Measurements from ENCODE around the gene ANGEL1. TPM values are rescaled to one million over a fixed set of nuclear protein-coding genes. Genes with fewer than 3 reads are reported as not detected.
A peak's percentile ranks its signal among the peaks of the same experiment; 100 is the strongest.

Gene ANGEL1
- total and polyA plus RNA-seq, 2 of the 13 experiments (the other 11 are each of a cell fraction or from before 2014, with no cell fraction given): 14.3 to 20.1 TPM

DNA sequence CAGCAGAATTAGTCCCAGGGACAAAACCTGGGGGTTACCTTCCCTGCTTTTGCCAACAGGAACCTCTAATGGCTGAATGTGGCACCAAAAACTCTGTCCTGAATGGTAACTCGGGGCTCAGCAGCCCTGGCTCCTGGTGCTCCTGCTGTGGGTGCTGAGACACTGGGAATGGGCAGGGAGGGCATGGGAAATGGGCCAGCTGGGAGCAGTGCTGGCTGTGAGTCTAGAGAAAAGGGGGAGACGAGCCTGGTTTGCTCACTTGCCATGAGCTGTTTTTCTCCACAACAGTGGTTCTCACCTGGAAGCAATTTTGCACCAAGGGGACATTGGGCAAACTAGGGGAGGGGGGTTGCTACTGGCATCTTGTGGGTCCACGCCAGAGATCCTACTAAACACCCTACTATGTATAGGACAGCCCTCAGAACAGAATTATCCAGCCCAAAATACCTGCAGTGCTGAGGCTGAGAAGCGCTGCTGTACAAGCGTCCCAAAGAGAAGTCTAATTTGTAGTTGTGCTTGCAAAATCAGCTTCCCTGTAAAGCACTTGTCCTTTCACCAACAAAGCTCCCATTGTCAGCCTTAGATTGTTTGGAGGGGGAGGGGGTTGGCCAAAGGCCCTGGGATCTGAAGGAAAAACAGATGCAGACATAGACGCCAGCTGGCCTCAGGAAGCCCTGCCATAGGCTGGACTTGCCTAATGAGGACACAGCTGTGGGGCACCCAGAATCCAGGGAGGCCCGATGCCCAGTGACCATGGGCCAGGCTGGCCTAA, 17.2 kb upstream of the ANGEL1 start (continued):
- peak; percentile 13 for TF ChIP-seq XRCC5 (optimal IDR thresholded peaks at IDR 0.05; ENCODE audit: low read length)
- TF ChIP-seq ZBTB1 (CRISPR knock-in tag; IDR thresholded peaks at IDR 0.05; ENCODE audit: borderline replicate concordance): no peak
- TF ChIP-seq, protein P1, sequence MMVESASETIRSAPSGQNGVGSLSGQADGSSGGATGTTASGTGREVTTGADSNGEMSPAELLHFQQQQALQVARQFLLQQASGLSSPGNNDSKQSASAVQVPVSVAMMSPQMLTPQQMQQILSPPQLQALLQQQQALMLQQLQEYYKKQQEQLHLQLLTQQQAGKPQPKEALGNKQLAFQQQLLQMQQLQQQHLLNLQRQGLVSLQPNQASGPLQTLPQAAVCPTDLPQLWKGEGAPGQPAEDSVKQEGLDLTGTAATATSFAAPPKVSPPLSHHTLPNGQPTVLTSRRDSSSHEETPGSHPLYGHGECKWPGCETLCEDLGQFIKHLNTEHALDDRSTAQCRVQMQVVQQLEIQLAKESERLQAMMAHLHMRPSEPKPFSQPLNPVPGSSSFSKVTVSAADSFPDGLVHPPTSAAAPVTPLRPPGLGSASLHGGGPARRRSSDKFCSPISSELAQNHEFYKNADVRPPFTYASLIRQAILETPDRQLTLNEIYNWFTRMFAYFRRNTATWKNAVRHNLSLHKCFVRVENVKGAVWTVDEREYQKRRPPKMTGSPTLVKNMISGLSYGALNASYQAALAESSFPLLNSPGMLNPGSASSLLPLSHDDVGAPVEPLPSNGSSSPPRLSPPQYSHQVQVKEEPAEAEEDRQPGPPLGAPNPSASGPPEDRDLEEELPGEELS (CRISPR knock-in tag; IDR thresholded peaks at IDR 0.05): peak; percentile 57
- TF ChIP-seq ZSCAN30 (CRISPR knock-in tag; IDR thresholded peaks at IDR 0.05): no peak
- no peak for TF ChIP-seq RFXAP (CRISPR knock-in tag; IDR thresholded peaks at IDR 0.05; ENCODE audit: borderline replicate concordance)
- TF ChIP-seq NR2C2 (CRISPR knock-in tag; IDR thresholded peaks at IDR 0.05; ENCODE audit: borderline replicate concordance): peak; percentile 27; the same call in 1 of the 2 replicates
- no peak for TF ChIP-seq NFIB (CRISPR knock-in tag; IDR thresholded peaks at IDR 0.05; ENCODE audit: borderline replicate concordance)
- TF ChIP-seq ZNF567 (CRISPR knock-in tag; IDR thresholded peaks at IDR 0.05; ENCODE audit: borderline replicate concordance): 0 out of 2 replicates have a peak, but pooled peaks have one; percentile 38
- TF ChIP-seq MAZ (IDR thresholded peaks at IDR 0.05; ENCODE audit: borderline replicate concordance, low read depth, low read length): no peak
- TF ChIP-seq MAZ (CRISPR knock-in tag; IDR thresholded peaks at IDR 0.05; ENCODE audit: low read depth): no peak
- no peak for TF ChIP-seq TOE1 (CRISPR knock-in tag; IDR thresholded peaks at IDR 0.05)
- peak; percentile 33 for TF ChIP-seq TEAD3 (CRISPR knock-in tag; optimal IDR thresholded peaks at IDR 0.05; ENCODE audit: borderline replicate concordance)
- 0 out of 2 replicates have a peak, but pooled peaks have one; percentile 17 for TF ChIP-seq ATF1 (CRISPR knock-in tag; IDR thresholded peaks at IDR 0.05)
- TF ChIP-seq ETV6 (CRISPR knock-in tag; conservative IDR thresholded peaks at IDR 0.05): no peak
- TF ChIP-seq AHR (CRISPR knock-in tag; IDR thresholded peaks at IDR 0.05): no peak
- TF ChIP-seq NFIC (IDR thresholded peaks at IDR 0.05; ENCODE audit: low read length): no peak
- TF ChIP-seq MEIS1 (CRISPR knock-in tag; IDR thresholded peaks at IDR 0.05; ENCODE audit: borderline replicate concordance): peak; percentile 62; the same call in 1 of the 2 replicates
- TF ChIP-seq CENPT (CRISPR knock-in tag; IDR thresholded peaks at IDR 0.05; ENCODE audit: low read depth): no peak
- TF ChIP-seq KAT8 (CRISPR knock-in tag; IDR thresholded peaks at IDR 0.05): 0 out of 2 replicates have a peak, but pooled peaks have one; percentile 16
- no peak for TF ChIP-seq SETDB1 (CRISPR knock-in tag; IDR thresholded peaks at IDR 0.05; ENCODE audit: borderline replicate concordance)
- no peak for TF ChIP-seq ZIK1 (CRISPR knock-in tag; IDR thresholded peaks at IDR 0.05; ENCODE audit: borderline replicate concordance, low read depth)
- TF ChIP-seq ELF3 (CRISPR knock-in tag; IDR thresholded peaks at IDR 0.05): peak; percentile 35; the same call in 1 of the 2 replicates
- TF ChIP-seq ZC3H13 (CRISPR knock-in tag; IDR thresholded peaks at IDR 0.05): no peak
- TF ChIP-seq ZGPAT (CRISPR knock-in tag; IDR thresholded peaks at IDR 0.05): peak; percentile 52; the same call in 1 of the 2 replicates
- TF ChIP-seq ARNT2 (CRISPR knock-in tag; IDR thresholded peaks at IDR 0.05; ENCODE audit: low read depth): no peak
- no peak for TF ChIP-seq GLI4 (CRISPR knock-in tag; IDR thresholded peaks at IDR 0.05; ENCODE audit: borderline replicate concordance)
- TF ChIP-seq NCOA2 (CRISPR knock-in tag; IDR thresholded peaks at IDR 0.05): 0 out of 2 replicates have a peak, but pooled peaks have one; percentile 12
- no peak for TF ChIP-seq IKZF4 (CRISPR knock-in tag; IDR thresholded peaks at IDR 0.05; ENCODE audit: borderline replicate concordance, low read depth, not compliant biosample characterization)
- no peak for TF ChIP-seq ZBTB21 (CRISPR knock-in tag; IDR thresholded peaks at IDR 0.05)

All from HepG2 (cell line).